IPS-NIHi7 (cell line): ENCODE results near the gene PCIF1.
"Not testable (repeated sequence)": the region's sequence is repeated elsewhere in the genome, so short reads cannot be mapped to it uniquely, and the experiment has no call there.

ENCODE experiments used
- DNase-seq: peaks from one replicate; pipeline ENCODE4 v3.0.0; 2012; ENCODE audit warnings: mixed read lengths; ENCODE audit errors: extremely low spot score

PCIF1 gene

DNA sequence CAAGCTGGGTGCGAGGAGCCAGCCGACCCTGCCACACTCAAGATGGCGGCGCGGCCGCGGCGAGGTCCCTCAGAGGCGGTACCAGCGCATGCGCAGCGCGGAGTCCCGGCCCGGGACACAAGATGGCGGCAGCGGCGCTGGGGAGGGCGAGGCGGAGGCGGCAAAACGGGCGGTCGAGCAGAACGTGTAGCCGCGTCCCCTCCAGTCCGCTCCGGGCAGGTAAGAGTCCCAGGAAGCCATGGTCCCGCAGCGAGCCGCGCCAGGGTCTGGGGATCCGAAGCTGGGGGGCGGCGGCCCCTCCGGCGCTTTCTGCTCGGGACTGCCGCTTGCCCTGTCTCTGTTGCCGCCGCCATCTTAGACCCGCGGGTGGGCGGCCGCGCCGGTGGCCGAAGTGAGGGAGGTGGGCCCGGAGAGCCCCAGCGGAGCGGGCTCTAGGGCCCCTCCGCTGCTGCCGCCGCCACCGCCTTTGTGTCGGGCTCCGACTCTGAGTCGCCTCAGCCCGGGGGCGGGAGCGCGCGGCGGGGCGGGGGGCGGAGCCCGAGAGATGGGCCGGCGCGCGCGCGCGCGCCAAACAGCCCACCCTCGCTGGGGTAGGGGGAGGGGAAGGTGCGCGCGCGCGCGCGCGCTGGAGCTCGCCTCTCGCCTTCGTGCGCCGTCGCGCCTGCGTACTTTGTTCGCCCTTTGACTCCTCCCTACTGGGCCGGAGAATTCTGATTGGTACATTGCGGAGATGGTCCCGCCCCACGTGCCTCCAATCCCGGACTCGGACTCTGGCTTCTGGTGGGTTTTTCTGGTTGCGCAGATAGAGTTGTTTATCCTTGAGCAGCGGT lies at the start of gene PCIF1:
TSS of gene PCIF1 (plus strand) at position 98 of the 830 bp plus-strand sequence. CDS start 4,317 bp downstream, outside the sequence.
- DNase-seq = peak; percentile 99

DNA sequence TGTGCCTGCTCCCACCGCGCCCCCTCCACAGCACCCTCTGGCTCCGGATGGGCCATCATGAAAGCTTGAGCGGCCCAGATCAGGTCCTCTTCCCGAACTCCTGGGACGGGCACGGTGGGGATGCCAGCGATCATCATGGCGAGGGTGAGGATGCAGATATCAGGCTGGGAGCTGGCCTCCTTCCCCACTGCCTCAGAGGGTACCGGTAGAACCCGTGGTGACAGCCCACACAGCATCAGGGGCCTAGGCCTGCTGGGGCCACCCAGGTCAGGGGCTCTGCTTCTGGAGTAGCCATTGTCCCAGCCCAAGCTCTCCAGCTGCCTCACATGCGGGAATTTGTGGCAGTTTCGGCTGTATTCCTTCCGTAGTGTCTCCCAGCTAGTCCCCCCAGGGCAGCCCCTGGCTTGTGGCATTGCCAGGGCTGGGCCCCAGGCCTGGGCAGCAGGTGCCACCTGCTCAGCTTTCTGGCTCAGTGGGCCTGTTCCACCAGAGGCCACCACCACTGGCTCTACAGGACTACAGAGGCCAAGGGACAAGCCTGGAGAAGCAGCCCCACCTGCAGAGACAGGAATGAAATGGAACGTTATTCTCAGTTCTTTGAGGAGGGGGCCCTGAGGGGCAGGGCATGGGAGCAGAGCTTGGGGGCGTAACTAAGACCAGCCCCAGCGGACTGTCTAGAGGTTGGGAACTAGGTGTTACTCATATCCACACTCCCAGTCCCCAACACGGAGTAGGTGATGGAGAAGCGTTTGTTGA lies 47.7 kb upstream of the PCIF1 start:
- DNase-seq = no peak

DNA sequence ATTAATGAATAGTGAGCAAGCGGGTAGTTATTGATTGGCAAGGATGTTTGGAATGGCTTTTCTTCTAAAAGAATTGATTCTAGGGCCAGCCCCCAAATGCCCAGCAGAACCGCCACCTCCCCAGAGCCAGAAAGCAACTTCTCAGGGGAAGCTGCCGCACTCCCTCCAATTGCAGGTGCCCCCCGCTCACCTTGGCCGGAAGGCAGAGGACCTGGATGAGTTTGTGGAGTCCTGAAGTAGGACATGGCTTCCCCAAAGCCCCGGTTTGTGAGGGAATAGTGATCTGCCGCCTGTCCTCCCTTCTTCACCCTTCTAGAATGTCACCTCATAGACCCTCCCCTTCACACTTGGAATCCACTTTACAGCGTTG lies 47.2 kb upstream of the PCIF1 start, which contains the start of gene SPATA25:
TSS of gene SPATA25 (minus strand) at position 277 of the 370 bp plus-strand sequence. CDS start at position 245, 32 bp downstream.
- no peak for DNase-seq

GRCh38 chr20:45888681-45889080 lies 45.8 kb upstream of the PCIF1 start:
- no peak for DNase-seq

- DNase-seq = peak; percentile 85
Observed at GRCh38 chr20:45890077-45890984, 44.2 kb upstream of the PCIF1 start.

DNA sequence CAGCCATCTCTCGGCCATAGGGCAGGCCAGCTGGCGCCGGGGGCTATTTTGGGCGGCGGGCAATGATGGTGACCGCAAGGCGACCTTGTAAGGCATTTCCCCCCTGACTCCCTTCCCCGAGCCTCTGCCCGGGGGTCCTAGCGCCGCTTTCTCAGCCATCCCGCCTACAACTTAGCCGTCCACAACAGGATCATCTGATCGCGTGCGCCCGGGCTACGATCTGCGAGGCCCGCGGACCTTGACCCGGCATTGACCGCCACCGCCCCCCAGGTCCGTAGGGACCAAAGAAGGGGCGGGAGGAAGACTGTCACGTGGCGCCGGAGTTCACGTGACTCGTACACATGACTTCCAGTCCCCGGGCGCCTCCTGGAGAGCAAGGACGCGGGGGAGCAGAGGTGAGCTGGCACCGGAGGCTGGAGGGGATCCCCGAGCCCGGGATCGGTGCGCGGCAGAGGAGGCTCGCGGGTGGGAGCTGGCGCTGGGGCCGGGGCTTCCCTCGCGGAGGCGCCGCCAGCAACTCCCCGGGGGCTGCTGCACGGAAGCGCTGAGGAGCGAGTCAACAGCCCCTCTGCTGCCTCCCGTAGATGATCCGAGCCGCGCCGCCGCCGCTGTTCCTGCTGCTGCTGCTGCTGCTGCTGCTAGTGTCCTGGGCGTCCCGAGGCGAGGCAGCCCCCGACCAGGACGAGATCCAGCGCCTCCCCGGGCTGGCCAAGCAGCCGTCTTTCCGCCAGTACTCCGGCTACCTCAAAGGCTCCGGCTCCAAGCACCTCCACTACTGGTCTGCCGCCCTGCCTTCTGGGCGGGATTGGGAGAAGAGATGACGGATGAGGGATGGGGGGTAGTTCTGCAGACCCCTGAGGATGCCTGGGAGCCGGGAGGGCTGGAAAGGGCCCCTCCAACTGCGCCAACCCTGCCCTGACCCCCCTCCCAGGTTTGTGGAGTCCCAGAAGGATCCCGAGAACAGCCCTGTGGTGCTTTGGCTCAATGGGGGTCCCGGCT lies 43.2 kb upstream of the PCIF1 start, which contains the start of the genes CTSA and NEURL2:
TSS of gene CTSA (plus strand) at position 351 of the 999 bp plus-strand sequence. CDS start at position 585, 234 bp downstream.
TSS of gene NEURL2 (minus strand) at position 224 of the 999 bp plus-strand sequence. CDS start at position 7, 217 bp downstream.
- DNase-seq = peak; percentile 96

- DNase-seq = peak; percentile 39
Observed at GRCh38 chr20:45892049-45892825, 42.2 kb upstream of the PCIF1 start.

- no peak for DNase-seq
Observed at GRCh38 chr20:45892828-45893500, 41.5 kb upstream of the PCIF1 start.

DNA sequence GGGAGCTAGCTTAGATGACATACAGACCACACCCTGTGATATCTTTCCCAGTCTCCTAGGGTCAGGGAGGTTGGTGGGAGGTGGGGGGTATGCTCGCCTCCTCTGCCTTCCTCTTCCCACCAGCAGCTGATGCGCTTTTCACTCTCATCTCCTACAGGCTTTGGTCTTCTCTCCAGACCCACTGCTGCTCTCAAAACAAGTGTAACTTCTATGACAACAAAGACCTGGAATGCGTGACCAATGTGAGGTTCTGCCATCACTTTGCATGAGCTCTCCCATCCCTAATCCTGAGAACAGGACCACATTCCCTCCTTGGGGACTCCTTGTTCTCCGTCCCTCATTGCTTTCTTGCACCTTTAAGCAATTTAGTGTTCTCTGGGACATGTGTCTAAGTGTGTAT lies 40.7 kb upstream of the PCIF1 start:
- no peak for DNase-seq

- DNase-seq = no peak
Observed at GRCh38 chr20:45894797-45895196, 39.7 kb upstream of the PCIF1 start.

- DNase-seq = no peak
Observed at GRCh38 chr20:45896641-45897161, 37.8 kb upstream of the PCIF1 start.

- no peak for DNase-seq
Observed at GRCh38 chr20:45897289-45897688, 37.2 kb upstream of the PCIF1 start.

DNA sequence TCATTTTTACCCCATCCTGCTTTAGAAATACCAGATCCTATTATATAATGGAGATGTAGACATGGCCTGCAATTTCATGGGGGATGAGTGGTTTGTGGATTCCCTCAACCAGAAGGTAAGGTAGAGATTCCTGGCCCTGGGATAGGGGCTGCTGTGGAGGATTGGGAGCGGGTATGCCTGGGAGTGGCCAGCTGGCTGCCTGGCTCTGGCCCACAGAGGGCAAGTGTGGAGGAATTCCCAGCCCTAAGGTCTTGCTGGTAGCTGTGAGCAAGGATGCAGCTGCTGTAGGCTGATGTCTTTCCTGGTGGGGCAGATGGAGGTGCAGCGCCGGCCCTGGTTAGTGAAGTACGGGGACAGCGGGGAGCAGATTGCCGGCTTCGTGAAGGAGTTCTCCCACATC lies 36.8 kb upstream of the PCIF1 start:
- DNase-seq = no peak

GRCh38 chr20:45898285-45898684 lies 36.2 kb upstream of the PCIF1 start:
- no peak for DNase-seq

GRCh38 chr20:45899046-45899835 lies 35.2 kb upstream of the PCIF1 start:
- no peak for DNase-seq

DNA sequence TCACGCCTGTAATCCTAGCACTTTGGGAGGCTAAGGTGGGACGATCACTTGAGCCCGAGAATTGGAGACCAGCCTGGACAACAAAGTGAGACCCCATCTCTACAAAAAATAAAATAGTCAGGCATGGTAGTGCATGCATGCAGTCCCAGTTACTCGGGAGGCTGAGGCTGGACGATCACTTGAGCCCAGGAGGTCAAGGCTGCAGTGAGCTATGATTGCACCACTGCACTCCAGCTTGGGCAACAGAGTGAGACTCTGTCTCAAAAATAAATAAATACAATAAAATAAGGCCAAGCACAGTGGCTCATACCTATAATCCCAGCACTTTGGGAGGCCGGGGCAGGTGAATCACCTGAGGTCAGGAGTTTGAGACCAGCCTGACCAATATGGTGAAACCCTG lies 33.2 kb upstream of the PCIF1 start:
- not testable (repeated sequence) for DNase-seq

DNA sequence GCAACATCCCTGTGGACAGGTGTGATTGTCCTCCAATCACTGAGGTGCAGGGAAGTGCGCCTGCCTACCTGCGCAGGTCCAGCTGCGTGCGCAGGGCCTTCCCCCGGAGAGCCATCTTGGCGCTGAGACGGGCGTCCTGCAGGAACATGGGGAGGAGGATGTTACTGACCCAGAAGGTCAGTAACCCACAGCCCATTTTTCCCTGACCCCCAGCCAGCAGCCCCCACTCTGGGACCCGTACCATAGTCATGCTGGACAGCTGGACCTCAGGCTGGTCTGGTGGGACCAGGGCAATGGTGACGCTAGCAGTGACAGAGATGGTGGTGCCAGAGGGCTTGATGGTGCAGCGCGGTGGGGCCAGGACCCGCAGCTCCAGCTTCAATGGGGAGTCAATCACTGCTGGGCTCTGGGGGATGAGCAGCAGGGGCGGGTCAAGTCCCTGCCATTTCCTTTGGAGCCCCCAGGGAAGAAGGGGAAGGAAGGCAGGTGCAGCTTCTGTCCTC lies 32.2 kb upstream of the PCIF1 start:
- no peak for DNase-seq
